GM23338 (cell line): ENCODE data around the gene PPP1R12C.

ENCODE experiments used
- CREB1 ChIP-seq: fragments of 250-450 bp; sonication (Bioruptor Pico); IDR thresholded peaks from 2 replicates; pipeline ENCODE4 v1.5.0; 2020; ENCODE audit warnings: low read depth, mild to moderate bottlenecking, moderate library complexity
- CTCF ChIP-seq, 2 experiments: fragments of 200-600 bp in 1 of 2; sonication (generic) in 1 of 2; conservative IDR thresholded peaks; 2 replicates each; pipeline versions ENCODE4 v1.5.1 to v1.6.1; 2016 to 2017; ENCODE audit warnings: antibody characterized with exemption in 2 of 2, low read depth in 2 of 2, mild to moderate bottlenecking in 2 of 2, moderate library complexity in 1 of 2
- EZH2 ChIP-seq: fragments of 200-600 bp; sonication (generic); IDR thresholded peaks from one replicate; pipeline ENCODE4 v1.8.0; 2017; ENCODE audit warnings: antibody characterized with exemption, mild to moderate bottlenecking, low read depth; ENCODE audit not compliant: unreplicated experiment
- EZH2phosphoT487 ChIP-seq: fragments of 200-600 bp; sonication (generic); IDR thresholded peaks from one replicate; pipeline ENCODE4 v1.8.1; 2018; ENCODE audit warnings: antibody characterized with exemption; ENCODE audit not compliant: unreplicated experiment
- JUNB ChIP-seq: IDR thresholded peaks from one replicate; pipeline ENCODE4 v1.6.1; 2016; ENCODE audit warnings: antibody characterized with exemption; ENCODE audit not compliant: unreplicated experiment
- POLR2AphosphoS5 ChIP-seq: IDR thresholded peaks from 2 replicates; pipeline ENCODE4 v1.6.1; 2016; ENCODE audit warnings: antibody characterized with exemption, low read depth
- ZNF331 ChIP-seq: fragments of 250-450 bp; sonication (Bioruptor Pico); IDR thresholded peaks from 2 replicates; pipeline ENCODE4 v1.5.0; 2020; ENCODE audit warnings: low read depth, mild to moderate bottlenecking, moderate library complexity
- TF ChIP-seq, protein P1 (sequence below): IDR thresholded peaks from 2 replicates; pipeline ENCODE4 v1.6.1; 2016; ENCODE audit warnings: antibody characterized with exemption

- TF ChIP-seq CTCF (conservative IDR thresholded peaks at IDR 0.05; ENCODE audit: low read depth in 2 of 2) (peak; percentile 90 to 100), ZNF331 (CRISPR knock-in tag) (no peak), EZH2phosphoT487 (no peak), POLR2AphosphoS5 (no peak), EZH2 (no peak), JUNB (no peak), CREB1 (CRISPR knock-in tag) (peak; percentile 85)
- TF ChIP-seq, protein P1, sequence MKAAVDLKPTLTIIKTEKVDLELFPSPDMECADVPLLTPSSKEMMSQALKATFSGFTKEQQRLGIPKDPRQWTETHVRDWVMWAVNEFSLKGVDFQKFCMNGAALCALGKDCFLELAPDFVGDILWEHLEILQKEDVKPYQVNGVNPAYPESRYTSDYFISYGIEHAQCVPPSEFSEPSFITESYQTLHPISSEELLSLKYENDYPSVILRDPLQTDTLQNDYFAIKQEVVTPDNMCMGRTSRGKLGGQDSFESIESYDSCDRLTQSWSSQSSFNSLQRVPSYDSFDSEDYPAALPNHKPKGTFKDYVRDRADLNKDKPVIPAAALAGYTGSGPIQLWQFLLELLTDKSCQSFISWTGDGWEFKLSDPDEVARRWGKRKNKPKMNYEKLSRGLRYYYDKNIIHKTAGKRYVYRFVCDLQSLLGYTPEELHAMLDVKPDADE: no peak
Measured at GRCh38 chr19:55160128-55160985, 42.9 kb upstream of the PPP1R12C start.
